Measurements from ENCODE around the gene CEP72.
A peak's percentile ranks its signal among the peaks of the same experiment; 100 is the strongest.
"Not testable (repeated sequence)": the region's sequence is repeated elsewhere in the genome, so short reads cannot be mapped to it uniquely, and the experiment has no call there.

Gene CEP72

GRCh38 chr5:685262-686171 is 73.4 kb downstream of the CEP72 start:
- DNase-seq = no peak

DNA sequence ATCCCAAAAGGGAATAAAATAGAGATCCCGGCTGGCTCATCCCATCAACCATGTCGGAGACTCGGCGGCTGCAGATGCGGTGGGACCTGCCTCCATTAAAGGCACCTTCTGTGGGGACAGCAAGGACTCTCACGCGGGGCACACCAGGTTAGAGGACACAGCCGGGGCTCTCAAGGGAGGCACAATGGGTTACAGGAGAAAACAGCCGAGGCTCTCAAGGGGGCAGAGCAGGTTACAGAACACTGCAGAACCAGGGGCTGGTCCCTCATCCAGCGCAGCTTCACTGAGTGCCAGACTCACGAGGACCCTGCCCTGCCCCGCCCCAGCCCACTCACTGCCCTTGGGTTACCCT is 74.0 kb downstream of the CEP72 start:
- DNase-seq = not testable (repeated sequence)

- DNase-seq = not testable (repeated sequence)
Observed at GRCh38 chr5:686936-687335, 74.8 kb downstream of the CEP72 start.

DNA sequence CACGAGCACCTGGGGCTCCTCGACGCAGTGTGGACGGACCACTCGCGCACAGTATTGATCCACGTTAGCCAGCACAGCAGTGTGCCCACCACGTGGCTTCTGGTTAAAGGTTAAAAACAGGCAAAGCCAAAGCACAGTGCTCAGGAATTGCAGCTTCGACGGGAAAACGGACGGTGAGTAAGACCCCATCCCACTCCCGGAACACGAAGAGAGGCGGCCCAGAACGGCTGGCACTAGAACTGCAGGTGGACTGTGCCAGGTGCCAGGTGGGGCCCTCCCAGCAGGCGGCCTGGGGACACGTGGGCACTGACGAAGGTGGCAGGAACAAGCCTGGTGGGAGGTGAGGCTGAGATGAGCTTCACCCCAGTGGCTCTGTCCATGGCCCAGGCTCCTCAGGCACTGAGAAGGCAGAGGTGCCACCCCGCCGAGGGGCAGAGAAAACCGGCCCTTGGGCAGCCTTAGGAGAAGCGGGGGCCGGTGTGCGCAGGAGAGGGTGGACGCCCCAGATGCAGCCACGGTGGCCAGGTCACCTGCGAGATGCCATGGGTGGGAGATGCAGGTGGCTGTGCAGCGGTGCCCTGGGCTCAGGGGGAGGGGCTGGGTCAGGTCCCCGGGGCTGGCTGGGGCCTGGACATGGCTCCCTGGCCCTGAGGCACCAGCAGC is 76.3 kb downstream of the CEP72 start:
- DNase-seq = not testable (repeated sequence)

DNA sequence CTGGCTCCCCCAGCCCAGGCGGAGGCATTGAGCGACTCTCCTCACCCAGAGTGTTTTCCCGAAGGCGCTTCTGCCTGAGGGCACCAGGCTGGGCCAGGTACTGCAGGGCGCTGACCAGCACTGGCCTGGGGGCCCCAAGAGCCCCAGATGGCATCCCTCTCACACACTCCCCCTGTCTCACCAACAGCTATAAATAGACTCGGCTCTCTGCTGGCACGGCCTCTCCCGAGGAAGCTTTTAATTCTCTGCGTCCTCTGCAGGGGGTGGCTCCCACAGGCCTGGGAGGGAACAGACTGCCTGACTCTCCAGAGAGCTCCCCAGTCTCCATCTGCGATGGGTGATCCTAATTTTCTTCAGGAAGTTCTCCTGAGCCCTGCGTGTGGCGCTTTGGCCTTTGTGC is 78.2 kb downstream of the CEP72 start:
- DNase-seq = not testable (repeated sequence)

DNA sequence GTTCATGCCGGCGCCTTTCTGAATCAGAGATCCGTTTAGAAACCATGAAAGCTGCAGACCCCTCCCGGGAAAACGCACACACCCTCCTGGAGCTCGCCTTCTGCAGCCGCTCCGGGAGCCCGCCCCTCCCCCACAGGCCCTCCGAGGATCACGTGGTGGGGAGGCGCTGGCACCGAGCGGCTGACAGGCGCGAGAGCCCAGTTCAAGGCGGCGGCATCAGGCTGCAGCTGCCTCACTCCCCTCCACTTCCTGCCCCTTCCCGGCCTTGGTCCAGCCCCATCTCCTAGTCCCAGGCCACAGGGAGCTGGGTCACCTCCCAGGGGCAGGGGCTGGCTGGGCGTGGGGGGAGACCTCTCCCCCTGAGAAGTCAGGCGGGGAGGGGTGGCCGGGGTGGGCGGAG is 78.9 kb downstream of the CEP72 start:
- DNase-seq = not testable (repeated sequence)

DNA sequence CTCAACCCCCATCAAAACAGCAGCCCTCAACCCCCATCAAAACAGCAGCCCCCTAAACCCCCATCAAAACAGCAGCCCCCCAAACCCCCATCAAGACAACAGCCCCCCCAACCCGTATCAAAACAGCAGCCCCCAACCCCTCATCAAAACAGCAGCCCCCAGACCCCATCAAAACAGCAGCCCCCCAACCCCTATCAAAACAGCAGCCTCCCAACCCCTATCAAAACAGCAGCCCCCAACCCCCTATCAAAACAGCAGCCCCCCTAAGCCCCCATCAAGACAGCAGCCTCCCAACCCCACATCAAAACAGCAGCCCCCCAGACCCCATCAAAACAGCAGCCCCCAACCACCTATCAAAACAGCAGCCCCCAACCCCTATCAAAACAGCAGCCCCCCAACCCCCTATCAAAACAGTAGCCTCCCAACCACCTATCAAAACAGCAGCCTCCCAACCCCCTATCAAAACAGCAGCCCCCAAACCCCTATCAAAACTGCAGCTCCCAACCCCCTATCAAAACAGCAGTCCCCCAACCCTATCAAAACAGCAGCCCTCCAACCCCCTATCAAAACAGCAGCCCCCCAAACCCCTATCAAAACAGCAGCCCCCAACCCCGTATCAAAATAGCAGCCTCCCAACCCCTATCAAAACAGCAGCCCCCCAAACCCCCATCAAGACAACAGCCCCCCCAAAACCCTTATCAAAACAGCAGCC is 79.8 kb downstream of the CEP72 start:
- no peak for DNase-seq

DNA sequence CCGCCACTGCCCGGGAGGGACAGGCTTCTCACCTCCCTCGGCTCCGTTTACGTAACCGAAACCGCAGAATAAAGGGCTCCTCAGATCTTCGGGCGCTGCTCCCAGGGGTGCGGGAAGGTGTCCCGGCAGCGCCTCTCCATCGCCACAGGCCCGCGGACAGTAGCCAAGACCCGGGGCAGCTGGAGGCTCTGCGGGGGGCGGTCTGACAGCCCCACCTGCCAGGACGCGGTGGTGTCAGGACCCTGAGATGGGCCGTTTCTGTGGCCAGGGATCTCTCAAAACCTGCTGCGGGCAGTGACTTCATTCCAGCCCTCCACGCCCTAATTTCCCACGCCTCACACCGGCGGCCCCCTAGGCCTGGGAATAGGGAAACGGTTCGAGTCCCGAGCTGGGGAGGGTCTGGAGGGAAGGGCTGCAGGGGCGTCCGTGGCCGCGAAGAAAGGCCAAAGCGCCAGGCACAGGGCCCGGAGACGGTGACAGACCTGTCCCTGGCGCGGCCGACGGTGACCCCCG is 80.4 kb downstream of the CEP72 start:
- DNase-seq = peak in 2 of 5 experiments; percentile 27 to 41

- DNase-seq = peak; percentile 67 to 81 (median 76)
Observed at GRCh38 chr5:693271-694041, 81.3 kb downstream of the CEP72 start, which contains the start of gene TPPP. TPPP (minus strand) TSS chr5:693352; CDS start chr5:678060, 15,292 bp downstream.

DNA sequence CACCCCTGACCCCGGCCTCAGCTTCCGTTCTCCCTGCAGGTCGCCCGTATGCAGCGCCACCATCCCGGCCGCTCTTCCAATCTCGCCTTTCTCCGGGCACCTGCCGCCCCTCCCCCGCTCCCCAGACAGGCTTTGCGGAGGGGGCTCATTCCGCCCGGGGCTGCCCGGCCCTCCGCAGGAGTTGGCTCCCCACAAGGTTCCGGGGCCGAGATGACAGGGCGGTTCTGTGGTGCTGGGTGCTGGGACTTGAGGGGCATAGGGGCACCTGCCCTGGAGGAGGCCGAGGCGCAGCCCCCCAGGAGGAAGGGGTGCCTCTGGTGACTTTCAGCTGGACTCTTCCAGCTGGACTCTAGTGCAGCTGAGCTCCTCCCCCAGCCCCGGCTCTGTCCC is 81.9 kb downstream of the CEP72 start:
- not testable (repeated sequence) for DNase-seq

DNA sequence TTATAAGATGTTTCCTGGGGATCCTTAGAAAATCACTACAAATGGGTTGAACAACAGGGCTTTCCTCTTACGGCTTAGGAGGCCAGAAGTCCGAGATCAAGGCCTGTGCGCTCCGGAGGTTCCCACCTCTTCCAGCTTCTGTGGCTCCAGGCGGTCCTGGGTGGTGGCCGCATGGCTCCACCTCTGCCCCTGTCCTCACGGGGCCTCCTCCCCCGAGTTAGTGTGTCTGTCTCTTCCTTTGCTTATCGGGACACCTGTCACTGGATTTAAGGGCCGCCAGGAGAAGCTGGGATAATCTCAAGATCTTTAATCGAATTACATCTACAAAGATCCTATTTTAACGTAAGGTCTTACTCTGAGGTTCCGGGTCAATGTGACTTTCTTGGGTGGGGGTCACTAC is 83.3 kb downstream of the CEP72 start:
- DNase-seq = not testable (repeated sequence)

GRCh38 chr5:696191-696590 is 84.1 kb downstream of the CEP72 start:
- DNase-seq = not testable (repeated sequence)

DNA sequence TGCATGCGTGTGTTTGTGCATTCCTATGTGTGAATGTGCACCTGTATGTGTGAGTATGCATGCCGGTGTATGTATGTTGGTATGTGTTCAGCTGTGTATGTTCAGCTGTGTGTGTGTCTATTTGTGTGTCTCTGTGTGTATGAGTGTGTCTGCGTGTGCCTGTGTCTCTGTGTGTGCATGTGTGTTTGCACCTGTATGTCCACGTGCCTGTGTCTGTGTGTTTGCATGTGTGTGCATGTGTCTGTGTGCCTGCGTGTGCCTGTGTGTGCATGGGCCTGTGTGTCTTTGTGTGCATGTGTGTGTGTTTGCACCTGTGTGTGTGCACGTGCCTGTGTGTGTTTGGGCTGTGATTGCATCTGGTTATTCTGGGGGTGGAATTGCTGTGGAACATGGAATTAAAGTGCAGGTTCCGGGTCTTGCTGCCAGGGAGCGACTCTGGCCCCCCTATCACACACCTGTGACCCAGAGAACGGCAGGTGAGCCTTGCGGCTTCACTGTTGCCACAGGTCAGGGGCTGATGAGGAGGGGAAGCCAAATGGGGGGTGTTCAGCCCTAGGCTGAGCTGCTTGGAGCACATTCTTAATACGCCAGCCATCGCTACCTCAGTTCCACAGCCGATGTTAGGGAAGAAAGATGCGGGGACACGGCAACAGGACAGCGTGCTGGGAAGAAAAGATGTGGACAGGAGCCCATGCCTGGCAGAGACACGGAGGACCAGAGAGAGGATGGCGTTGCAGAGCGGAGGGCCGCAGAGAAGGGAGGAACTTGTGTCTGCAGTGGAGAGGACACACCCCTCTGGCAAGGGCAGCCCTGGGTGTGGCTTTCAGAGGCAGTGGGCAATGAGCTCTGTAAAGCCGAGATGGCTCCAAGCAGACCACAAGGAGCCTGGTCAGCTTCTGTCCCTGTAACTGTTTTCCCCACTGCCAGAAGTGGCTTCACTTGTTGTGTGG is 84.9 kb downstream of the CEP72 start:
- not testable (repeated sequence) for DNase-seq

Measured in T-helper 2 cell (primary cell).